NCI-H2196 treated with DMSO at 0.1 percent for 48 hours (cell line): Measurements from ENCODE around the gene TPH2.

Experiments
- DNase-seq: peaks from one replicate; lab custom pipeline; 2025; ENCODE audit not compliant: unreplicated experiment; lab: John Stamatoyannopoulos, UW

TPH2 gene

GRCh38 chr12:71938728-71939385 is at the start of gene TPH2:
TSS of gene TPH2 (plus strand) at chr12:71938845. CDS start at chr12:71938987, 142 bp downstream.
- no peak for DNase-seq

GRCh38 chr12:71890475-71890874 is 48.2 kb upstream of the TPH2 start:
- no peak for DNase-seq

- no peak for DNase-seq
These were observed 46.6 kb upstream of the TPH2 start for GRCh38 chr12:71892059-71892458.

DNA sequence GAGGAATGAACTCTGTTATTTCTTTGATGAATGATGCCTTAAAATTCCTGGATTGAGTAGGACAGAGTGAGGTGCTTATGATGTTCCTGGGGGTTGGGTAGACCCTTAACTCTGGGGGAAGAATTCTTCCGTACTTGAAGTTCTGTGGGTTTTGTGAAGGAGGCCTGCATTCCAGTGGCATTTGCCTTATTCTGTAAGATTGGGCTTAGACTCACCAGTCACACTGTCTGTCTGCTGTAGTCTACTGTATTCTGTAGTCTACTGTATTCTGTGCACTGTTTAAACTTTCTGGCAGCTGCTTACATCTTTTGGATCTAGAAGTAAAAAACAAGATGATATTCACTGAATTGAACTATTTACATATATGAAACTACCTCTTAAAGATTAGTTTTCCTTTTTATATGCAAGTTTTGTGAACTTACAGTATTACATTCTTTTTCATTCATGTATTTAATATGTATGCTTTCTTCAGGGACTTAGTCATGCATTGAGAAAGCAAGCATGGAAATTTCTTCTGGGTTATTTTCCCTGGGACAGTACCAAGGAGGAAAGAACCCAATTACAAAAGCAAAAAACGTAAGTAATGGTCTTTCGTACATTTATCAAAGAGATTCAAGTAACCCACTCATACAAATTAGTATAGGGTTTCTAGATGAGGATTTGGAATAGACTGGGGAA is 42.3 kb upstream of the TPH2 start:
- DNase-seq: no peak

DNA sequence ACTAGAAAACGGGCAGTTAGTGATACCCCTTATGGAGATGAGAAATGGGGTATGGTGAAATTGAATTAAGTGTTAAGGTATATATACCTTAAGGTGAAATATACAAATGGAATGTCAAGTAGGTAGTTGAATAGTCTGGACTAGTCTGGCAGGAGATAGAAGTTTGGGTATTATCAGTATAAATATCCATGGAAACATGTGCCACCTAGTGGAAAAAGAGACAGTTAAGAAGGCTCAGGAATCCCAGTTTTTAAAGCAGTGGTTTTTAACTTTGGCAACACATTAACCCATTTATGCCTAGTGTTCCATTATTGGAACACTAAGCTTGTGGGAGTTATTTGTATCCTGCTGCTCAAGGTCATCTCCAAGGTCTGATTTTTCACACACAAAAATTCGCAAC is 38.6 kb upstream of the TPH2 start:
- DNase-seq: no peak

GRCh38 chr12:71904629-71905028 is 34.0 kb upstream of the TPH2 start:
- DNase-seq: no peak

DNA sequence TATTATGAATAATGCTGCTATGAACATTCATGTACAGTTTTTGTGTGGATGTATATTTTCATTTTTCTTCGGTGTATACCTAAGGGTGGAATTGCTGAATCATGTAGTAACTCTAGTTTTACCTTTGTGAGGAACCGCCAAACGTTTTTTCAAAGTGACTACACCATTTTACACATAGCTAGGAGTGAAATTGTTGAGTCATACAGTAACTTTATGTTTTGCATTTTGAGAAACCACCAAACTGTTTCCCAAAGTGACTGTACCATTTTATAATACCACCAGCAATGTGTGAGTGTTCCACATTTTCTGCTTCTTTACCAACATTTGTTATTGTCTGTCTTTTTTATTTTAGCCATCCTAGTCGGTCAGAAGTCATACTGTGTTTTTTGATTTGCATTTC is 3.1 kb upstream of the TPH2 start:
- DNase-seq: no peak

GRCh38 chr12:71940068-71940467 is 1.4 kb downstream of the TPH2 start:
- no peak for DNase-seq

DNA sequence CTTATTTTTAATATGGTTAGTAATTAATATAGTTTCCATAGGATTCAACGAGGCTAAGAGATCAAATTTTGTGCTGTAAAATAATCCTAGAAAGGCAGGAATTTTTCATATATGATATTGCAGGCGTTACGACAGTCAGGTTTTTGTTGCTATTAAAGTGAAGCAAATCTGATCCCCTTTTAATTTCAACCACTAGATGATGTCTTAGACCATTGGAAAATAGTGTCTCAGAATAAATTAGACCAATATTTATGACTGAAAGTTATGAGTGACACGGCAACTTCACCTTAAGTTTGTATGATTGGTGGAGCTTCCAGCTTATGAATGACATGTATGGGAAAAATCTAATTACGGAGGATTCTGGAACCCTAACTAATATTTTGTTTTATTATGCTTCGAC is 2.5 kb downstream of the TPH2 start:
- no peak for DNase-seq

GRCh38 chr12:71942259-71942658 is 3.6 kb downstream of the TPH2 start:
- DNase-seq: no peak

- DNase-seq: no peak
These were observed 4.1 kb downstream of the TPH2 start for GRCh38 chr12:71942703-71943102.

DNA sequence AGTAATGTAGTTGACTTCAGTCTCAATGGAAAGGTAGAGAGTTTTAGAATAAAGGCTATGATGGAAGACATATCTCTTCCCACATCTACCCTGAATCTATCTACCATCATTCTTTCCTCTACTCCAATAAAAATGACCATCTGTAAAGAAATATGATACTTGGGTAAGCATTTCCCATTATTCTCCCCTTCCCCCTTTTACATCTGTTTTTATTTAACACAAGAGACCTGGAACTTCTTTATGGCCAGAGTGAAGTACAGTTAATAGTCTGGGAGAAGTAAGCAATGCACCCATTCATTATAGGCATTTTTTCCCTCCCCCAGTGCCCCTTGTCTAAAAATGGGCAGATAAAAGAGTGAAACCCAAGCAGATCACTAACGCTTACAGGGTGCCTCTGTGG is 6.5 kb downstream of the TPH2 start:
- no peak for DNase-seq

GRCh38 chr12:71945883-71946282 is 7.2 kb downstream of the TPH2 start:
- DNase-seq: no peak

DNA sequence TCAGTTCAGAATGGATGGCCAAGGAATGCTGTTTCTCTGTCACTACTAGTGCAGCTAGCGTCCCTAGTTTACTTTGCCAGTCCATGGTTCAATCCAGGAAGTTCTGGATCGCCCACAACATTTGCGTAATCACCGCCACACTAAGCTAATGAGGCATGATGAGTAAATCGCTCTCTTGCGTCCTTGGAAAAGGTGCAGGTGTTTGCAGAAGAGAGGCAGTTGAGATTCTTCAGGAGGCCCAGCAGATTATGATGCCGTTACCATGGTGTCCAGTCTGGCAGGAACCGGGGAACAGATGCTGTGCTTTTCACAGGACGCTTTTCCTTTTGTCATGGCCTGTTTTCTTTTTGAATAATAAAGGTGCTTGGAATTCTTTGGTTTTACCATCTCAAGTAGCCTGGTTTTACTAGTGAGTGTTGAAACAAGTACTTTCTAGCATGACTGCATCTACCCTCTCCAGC is 9.0 kb downstream of the TPH2 start:
- peak; percentile 98 for DNase-seq

DNA sequence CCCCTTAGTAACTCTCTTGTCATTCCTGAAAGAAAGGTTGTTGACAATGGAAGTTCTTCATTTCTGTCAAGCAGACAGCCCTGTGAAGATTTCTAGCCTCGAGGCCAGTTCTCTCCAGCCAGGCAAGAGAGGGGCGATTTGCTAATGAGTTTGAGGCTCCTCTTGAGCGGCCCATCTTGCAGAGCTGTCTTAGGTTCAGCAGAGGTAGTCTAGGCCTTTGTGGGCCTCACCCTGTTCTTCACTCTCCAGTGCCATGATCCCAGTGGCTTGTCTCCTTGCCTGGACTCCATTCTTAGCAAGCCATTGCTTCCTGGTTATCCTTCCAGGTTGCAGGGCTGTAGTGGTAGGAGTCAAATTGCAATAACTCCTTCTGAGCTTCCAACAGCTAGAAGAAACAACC is 9.7 kb downstream of the TPH2 start:
- no peak for DNase-seq

DNA sequence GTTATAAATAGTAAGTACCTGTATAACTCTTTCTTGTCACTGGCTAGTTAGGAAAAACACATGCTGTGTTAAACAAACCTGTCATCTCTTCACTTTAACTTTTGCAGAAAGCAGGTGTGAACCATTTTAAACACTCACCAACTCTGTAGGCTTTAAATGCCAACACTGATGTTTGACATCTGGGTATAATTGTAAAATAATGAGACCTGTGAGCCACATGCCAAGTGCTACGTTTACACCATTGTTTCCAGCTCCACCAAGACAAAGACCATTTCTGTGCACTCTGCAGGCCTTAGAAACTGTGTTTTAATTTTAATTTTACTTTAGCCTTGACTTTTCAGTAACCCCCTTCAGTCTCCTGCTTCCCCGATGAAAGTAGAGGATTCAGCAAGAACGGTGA is 11.0 kb downstream of the TPH2 start:
- no peak for DNase-seq

DNA sequence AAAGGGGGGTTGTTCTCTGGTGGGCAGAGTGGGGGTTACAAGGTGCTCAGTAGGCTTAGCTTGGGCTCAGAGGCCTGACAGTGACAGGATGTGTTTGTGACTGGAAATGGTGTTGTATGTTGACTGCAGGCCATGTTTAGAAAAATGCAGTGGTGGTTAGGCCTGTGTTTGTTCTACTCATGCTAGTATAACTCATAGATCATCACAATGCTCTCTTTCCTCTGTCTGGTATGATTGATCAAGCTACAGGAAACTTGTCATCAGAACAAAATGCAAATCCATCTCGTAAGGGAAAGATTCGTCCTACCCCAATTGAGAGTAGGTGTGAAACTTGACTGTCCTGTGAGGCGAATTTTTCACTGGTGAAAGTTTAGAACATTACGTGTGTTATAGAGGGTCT is 11.8 kb downstream of the TPH2 start:
- no peak for DNase-seq

- no peak for DNase-seq
These were observed 12.2 kb downstream of the TPH2 start for GRCh38 chr12:71950819-71951218.

DNA sequence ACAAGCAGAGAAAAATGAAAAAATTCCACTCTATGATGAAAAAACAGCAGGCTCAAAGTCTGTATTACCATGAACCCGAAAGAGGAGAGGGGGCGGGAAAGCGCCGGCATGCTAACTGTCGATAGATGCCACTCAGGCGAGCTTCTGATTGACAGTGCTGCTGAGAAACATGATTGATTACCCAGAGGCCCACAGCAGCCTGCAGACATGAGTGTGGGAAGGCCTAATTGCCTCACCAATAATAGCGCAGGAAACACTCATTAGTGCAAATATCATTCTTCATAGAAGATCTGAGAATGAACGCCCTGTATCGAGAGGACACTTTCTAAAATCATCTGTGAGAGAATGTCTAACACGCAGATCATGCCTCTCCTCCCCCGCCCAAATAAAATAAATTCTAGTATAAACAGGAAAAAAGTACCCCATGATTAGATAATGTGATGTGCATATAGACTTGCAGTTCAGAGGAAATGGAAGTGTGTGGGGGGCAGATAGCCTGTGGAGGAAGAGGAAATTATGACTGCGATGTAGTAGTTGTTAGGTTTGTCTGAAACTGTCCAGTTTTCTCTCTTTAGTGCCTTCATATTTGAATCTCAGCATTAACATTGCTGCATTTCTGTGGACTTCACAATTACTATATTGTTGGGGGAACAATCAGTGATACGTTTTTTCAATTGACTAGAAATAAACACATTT is 15.6 kb downstream of the TPH2 start:
- no peak for DNase-seq

DNA sequence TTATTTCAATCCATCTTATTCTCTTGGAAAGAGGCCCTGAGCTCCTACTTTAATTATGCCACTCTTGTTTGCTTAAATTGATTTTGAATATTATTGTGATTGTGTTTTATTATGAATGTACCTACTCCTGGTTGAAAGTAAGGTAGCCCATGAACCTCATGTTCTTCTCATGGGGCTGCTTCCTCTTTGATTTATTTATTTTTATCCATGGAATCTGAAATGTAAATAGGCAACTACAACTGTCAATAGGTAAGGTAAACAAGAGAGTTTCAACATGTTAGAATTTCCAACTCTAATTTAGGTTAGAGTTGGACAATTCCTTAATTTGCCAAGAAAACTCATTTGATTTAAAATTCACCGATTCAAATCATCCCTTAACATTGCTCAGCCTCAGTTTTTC is 16.2 kb downstream of the TPH2 start:
- DNase-seq: no peak

- DNase-seq: no peak
These were observed 17.3 kb downstream of the TPH2 start for GRCh38 chr12:71955970-71956369.

- DNase-seq: no peak
These were observed 19.4 kb downstream of the TPH2 start for GRCh38 chr12:71958056-71958455.
